GM18498 (cell line): Measurements from ENCODE around the gene CFH.
"Not testable (repeated sequence)": the region's sequence is repeated elsewhere in the genome, so short reads cannot be mapped to it uniquely, and the experiment has no call there.

Source experiments
- ATAC-seq: cut with Tn5 transposase; IDR thresholded peaks from one replicate; pipeline ENCODE4 v1.9.1; 2021; ENCODE audit warnings: mild to moderate bottlenecking, moderate library complexity; ENCODE audit not compliant: unreplicated experiment

Gene CFH

DNA sequence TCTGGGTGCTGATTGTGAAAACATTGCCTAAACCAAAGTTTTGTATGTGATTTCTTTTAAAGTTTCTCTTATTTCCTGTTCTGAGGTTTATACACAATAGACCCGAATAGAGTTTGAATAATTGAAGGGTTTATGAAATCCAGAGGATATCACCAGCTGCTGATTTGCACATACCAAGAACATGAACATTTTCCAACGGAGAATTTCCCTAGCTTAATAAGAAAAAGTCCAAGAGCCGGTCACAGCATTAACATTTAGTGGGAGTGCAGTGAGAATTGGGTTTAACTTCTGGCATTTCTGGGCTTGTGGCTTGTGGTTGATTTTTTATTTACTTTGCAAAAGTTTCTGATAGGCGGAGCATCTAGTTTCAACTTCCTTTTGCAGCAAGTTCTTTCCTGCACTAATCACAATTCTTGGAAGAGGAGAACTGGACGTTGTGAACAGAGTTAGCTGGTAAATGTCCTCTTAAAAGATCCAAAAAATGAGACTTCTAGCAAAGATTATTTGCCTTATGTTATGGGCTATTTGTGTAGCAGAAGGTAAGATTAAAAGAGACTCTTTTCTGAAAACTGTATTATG, at the start of gene CFH:
Gene CFH, plus strand, starts transcription at position 407 of the 579 bp plus-strand sequence. Its CDS starts 75 bp downstream, at position 482.
- no peak for ATAC-seq

DNA sequence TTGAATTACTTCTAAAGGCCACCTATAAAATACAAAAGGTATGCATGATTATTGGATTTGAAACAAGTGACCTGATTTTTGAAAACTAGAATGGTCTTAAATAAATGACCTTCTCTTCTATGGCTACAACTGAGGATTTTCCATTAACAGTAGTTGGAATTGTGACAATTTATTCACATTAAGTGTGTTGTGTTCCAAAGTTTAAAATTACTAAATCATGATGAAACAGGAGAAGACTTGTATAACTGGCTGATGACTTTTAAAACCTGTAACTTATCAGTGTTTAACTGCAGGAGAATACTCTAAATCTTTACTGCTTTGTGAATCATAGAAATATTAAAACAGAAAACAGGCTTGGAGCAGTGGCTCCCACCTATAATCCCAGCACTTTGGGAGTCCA, 48.2 kb upstream of the CFH start:
- no peak for ATAC-seq

DNA sequence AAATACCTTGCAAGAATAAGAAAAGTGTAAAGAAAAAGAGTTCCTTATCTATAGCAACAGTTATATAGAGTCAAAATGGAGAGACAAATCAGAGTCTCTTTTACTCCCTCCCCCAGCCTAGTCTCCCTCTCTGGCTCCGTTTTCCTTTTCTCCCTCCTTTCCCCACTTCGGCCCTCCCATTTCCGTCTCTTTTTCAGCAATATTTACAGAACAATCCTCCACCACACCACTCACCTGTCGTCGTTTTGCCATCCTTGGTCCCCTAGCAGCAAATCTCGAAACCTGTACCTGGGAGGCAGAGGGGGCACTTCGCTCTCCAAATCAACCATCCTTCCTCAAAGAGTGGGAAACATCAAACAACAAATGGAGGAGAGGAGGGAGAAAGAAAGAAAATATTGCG, 43.9 kb upstream of the CFH start:
- ATAC-seq = no peak

DNA sequence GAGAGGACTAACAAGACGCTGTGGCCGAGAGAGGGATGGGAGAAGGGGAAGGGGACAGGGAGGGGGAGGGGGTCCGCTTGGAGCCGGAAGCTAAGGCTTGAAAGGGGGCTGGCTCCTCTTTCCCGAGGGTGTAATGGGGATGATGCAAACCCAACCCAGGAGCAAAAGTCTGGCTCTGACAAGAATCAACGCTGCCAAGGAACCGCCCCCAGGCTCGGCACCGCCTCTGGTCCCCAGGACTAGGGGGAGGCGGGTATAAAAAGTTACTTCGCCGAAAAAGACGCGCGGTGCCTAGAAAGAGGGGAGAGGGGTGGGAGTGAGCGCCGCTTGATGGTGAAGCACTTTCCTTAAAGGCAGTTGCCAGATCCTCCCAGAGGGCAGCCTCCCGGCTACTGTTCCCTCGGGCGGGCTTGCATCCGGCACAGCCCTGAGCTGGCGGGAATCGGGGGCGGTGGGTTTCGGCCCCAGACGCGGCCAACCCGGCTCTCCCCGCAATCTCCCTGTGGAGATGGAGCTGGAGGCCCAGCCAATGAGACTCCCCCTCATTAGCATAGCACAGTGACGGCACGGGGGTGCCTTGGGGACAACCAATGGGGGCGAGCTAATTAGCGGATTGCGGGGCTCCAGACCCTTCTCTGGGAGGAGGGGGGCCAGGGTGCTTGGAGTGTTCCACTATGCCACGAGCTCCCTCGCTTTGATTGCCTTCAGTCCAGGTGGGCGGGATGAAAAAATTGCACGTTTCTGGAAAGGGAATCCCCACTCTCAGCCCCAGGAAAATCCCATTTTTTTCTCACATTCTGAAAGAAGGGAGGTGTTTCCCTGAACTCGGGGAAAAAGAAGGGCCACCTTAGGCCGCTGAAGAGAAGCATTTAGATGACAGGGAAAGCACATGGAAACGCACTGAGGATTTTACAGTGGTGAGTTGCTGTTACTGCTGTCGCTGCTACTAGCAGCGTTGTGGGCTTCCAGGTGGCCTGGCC, 43.2 kb upstream of the CFH start, which contains the start of gene KCNT2:
Gene KCNT2, minus strand, starts transcription at position 51 of the 980 bp plus-strand sequence. CDS start 131 bp downstream, outside the sequence.
- no peak for ATAC-seq

DNA sequence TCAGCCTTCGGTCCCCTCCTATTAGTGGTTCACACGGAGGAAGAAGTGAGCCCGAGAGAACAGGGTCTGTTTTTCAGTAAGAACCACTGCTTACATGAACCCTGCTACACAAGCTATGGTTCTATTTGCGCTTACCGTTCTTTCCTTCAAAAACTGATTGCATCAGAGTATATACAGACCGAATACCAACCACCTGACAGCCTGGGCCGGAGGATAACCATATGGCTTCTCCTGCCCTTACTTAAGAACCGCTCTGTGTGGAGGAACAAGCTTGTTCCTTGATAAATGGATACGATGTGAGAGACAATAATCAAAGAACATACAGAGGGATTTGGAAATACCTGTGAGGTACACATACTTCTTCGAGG, 42.5 kb upstream of the CFH start:
- ATAC-seq = no peak

DNA sequence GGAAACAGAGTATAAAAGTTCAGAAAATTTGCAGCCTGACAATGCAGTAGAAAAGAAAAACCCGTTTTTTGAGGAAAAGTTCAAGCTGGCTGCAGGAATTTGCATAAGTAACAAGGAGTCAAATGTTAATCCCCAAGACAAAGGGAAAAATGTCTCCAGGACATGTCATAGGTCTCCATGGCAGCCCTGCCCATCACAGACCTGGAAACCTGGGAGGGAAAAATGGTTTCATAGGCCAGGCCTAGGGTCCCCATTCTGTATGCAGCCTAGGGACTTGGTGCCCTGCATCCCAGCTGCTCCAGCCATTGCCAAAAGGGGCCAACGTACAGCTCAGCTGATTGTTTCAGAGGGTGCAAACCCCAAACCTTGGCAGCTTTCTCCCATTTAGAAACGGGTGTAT, 40.0 kb upstream of the CFH start:
- no peak for ATAC-seq

DNA sequence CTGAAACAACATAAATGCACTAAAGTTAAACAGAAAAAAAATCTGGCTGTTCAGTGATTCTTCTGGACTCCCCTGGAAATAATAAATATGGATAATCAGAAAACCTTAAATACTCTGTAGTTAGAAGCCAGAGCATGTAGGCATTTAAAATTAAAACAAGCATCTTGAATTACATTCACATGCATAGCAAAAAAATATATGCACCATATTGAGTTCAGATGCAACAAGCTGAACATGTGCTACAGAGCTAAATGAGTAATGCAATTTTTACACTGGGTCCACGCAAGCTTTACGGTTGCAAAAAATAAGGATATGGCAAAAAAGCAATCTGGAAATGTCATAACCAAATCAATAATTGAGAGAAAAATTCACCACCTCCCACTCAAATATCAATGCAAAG, 32.1 kb upstream of the CFH start:
- ATAC-seq = no peak

DNA sequence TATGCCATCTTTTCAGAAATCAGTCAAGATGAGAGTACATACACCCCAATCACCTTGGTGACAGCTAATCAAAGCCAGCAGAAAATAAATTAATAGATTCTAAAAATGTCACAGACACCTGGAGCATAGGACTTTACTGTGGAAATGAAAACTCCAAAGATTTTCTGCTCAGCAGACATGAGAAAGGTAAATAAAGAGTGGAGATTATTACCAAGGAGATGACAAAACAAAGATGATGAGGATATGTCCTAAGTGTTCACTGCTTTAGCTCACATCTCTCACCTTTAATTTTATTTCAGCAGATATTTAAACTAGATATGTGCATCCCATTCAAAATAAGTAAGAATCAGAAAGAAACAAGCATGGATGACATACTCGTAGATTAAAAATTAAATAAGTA, 28.8 kb upstream of the CFH start:
- no peak for ATAC-seq

DNA sequence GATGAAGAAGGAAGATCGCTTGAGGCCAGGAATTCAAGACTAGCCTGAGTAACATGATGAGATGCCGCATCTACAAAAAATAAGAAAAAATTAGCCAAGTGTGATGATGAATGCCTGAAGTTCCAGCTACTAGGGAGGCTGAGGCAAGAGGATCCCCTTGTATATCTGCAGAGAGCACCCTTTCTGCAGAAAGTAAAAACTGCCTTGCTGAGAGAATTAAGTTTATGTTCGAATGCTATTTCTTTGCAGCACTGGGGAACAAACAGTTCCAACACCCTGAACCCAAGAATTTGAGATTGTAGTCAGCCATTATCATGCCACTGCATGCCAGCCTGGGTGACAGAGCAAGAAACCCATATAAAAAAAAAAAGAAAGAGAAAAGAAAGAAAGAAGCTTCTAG, 23.0 kb upstream of the CFH start:
- ATAC-seq = no peak

DNA sequence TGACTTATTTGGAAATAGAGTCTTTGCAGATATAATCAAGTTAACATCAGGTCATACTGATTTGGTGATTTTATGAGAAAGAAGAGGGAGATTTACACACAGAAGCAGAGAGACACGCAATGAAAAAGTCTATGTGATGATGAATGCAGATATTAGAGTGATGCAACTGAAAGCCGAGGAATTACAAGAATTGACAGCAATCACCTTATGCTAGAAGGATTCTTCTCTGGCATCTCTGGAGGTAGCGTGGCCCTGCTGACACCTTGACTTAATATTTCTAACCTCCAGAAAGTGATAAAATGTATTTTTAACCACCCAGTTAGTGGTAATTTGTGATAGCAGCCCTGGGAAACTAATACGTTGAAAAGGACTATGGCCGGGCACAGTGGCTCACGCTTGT, 14.2 kb upstream of the CFH start:
- ATAC-seq = no peak

DNA sequence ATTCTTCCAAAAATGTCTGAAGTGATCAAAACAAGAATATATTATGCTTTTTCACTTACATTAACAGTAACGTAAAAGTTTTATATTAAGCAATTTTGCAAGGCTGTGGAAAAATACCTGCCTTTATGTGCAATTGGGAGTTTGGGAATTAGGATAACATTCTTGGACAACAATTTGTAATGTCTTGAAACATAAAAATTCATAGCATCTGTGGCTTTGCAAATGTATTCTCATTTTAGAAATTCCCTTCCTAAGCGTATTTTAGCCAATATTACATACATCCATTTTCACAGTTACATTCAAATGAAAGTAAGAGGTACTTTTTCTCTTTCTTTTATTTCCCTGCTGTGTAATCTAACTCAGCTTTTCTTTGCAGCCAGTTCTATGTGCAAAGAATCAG, 13.4 kb upstream of the CFH start:
- ATAC-seq = no peak

DNA sequence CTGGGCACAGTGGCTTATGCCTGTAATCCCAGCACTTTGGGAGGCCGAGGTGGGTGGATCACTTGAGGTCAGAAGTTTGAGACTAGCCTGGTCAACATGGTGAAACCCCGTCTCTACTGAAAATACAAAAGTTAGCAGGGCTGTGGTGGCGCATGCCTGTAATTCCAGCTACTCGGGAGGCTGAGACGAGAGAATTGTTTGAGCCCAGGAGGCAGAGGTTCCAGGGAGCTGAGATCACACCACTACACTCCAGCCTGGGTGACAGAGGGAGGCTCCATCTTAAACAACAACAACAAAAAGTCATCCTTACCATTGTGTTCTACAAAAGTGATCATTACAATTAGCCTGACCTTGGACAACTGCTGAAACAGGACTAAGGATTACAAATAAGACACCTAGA, 12.6 kb upstream of the CFH start:
- not testable (repeated sequence) for ATAC-seq

DNA sequence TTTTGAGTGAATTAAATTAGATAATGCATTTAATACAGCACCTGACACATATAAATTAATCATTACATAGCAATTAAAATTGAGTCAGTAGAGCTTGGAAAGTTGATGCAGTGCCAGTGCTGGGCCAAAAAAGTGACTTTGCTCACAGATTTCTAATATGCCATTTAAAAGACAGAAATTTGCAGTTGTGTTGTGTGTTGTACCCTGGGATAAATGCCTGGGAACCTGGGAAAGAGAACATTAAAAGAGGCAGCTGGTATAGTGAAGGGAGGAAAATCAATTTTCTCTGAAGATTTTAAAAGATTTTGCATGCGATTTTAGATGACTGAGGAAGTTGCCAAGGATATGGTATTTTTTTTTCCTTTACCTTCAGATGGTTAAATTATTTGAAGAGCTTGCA, 10.9 kb upstream of the CFH start:
- no peak for ATAC-seq

DNA sequence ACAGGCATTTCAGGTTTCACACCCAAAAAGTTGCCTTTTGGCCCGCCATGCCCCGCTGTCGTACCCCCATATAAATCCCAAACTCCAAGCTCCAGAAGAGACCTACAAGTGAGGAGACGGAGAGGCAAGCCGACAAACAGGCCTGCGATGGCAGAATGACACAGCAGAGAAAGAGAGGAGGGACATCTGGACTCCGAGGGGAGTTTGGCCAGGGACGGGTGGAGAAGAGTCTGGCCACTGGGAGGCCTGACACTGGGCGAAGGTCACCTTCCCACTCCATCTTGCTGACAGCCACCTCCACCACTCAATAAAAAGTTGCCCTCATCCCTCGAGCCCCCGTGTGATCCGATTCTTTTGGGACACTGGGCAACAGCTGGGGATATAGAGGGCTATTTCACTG, 1.9 kb upstream of the CFH start:
- ATAC-seq = no peak

DNA sequence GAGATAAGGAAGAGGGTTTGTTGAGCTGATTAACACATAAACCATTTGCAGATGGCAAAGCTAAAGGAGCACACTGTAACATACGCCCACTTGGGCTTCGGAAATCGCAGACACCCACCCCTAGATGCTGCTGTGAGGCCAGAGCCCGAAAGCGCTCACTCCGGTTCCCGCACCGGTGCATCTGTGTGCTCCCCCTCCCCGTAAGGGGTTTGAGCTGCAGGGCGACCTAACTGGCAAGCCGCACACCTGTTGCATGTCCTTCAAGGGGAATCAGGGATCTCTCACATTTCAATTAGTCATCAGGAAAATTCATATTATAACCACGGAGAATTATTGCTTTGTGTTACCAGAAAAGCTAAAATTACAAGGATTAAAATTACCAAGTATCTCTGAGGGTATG, 1.4 kb upstream of the CFH start:
- ATAC-seq = no peak

DNA sequence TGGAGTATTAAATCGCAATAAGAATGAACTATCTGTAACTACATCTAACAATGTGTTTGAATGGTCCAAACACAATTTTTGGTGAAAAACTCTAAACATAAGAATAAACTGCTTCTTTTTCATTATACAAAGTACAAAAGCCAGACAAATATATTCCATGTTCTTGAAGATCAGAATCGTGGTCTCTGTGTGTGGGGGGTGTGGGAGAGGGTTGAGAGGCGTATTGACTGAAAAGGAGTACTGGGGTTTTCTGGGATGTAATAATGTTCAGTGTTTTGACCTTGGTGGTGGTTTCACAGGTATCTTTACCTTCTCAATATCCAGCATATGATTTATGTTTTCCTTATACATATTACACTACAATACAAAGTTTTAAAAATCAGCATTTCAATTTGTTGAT, 764 bp upstream of the CFH start:
- ATAC-seq = no peak

DNA sequence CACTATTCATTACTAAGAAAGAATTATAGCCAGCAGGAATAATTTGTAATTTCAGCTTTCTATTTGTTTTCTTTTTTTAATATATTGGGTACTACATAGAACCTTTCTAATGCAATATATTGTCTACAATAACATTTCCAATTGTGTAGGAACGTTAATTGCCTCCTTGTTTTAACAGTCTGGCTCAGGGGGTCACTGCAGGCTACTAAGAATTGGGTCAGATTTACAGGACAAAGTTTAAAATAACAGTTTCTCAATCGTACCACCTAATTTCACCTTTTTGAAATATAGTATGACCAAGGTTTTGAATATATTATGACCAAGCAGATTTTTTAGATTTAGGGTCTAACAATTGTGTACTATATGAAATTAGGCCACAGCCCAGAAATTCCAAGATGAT, 2.4 kb downstream of the CFH start:
- no peak for ATAC-seq

DNA sequence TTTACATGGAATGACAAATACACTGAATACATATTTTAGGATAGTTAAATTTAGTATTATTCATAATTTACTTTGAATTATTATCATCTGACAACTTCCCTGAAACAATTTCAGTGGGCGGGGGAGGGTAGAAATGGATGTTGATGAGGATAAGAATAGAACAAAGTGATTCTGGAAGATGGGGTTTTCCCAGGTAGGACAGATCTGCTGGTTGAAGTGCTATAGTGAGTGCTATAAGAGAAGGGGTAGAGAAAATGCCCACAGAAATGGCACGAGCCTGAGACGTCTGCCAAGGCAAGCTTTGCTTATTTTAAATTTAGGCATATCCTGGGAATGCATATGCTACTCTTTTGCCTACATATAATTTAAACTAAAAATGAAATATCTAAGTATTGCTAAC, 3.2 kb downstream of the CFH start:
- no peak for ATAC-seq

DNA sequence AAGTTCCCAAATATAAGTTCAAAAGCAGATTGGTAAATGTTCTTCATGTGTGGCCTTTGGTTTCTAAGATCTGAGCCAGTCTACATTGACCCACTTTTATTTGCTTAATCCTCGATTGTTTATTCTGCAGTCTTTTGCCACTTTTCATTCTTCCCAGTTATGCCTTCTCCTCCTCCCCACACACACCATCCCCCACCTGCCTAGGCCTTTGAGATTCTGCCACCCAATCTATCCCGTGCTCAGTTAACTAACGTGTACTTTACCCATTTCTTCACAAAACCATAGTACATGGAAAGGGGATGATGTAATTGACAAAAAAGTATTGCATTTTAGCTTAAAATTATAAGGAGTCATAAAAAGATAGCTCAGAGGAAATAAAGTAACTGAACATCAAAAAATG, 3.7 kb downstream of the CFH start:
- no peak for ATAC-seq

DNA sequence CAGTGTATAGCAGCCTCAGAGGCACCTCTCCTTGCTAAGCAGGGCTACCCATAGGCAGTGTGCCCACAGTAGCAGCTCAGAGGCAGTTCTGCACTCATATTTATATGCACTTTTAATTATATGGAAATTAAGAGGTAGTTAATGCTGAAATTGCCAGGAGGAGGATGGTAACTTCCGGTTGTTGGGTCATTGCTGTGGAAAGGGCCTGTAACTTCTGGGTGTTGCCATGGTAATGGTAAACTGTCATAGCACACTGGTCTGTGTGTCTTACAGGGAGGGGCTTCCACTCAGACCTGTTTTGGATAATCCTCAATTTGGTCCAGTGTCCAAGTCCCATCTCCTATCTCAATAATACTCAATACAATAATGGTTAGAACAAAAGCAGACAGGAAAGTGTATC, 7.6 kb downstream of the CFH start:
- no peak for ATAC-seq

DNA sequence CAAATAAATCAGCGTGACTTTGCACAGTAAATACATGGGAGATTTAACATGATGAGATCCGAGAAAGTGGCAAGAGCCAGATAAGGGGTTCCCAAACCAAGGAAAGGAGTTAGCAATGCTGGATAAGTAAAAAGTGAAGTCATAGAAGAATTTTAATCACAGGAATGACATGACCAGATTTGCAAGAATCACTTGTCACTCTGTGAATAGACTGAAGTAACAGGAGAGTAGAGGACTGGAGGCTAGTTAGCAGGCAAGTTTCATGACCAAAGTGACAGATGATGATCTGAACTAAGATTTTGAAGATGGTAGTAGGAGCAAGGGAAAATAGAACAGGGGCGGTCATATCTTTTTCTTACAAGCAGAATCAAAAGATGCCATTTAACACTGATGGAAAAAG, 8.4 kb downstream of the CFH start:
- no peak for ATAC-seq

DNA sequence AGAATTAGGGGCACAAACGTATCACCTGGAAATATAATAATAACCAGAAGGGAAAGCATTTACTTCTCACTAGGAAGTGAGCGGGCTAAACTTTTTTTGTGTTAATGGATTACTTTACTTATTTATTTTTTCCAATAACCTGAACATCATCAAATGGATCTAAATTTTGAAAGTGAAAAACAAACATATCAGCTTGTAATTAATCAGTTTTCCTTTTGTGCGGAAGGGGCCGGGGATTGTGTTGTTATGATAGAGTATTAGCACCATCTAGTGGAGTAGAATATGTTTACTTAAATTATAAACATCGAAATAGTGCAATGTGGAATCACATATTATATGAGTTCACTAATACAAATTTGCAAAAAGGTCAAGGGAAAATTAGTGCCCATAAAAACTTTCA, 9.0 kb downstream of the CFH start:
- ATAC-seq = peak; percentile 84
